ENCODE data around the gene STARD5. TPM values are rescaled to one million over a fixed set of nuclear protein-coding genes. Genes with fewer than 3 reads are reported as not detected.

Gene STARD5
- polyA plus RNA-seq, 2 of the 4 experiments (the other 2 are of a cell fraction) = 2.1 to 2.8 TPM

- DNase-seq (ENCODE audit: low read depth in 1 of 2, low spot score in 1 of 2) = no peak
- TF ChIP-seq REST (IDR thresholded peaks at IDR 0.05) = no peak
- TF ChIP-seq HOXA7 (CRISPR knock-in tag; IDR thresholded peaks at IDR 0.05) = no peak
- TF ChIP-seq FOSB (CRISPR knock-in tag; IDR thresholded peaks at IDR 0.05) = no peak
- Histone ChIP-seq H3K4me3 (no peak overlapping the region), H3K9me3 (no peaks in the 10 kb centered on the region), H3K27ac (no peak overlapping the region), H3K4me1 (peaks cover 16% of the 10 kb centered on the region), H3K4me2 (no peak overlapping the region)
- no peak for ATAC-seq
- WGBS (ENCODE audit: missing lambda C conversion rate) = 35% methylated on average over 6 of the region's 6 CpGs
- FAIRE-seq = no peak
- POLR2A ChIA-PET = no interaction called here
- CTCF ChIA-PET = interaction anchor here (1.0 to 3.3 kb wide), 6 partner anchors 11 to 40 kb away, joined by 3 to 21 read pairs (median 6); no protein-coding TSS in a partner anchor
Measured at GRCh38 chr15:81298611-81299010, 25.3 kb downstream of the STARD5 start.

GRCh38 chr15:81297603-81298575 lies 26.1 kb downstream of the STARD5 start:
- Histone ChIP-seq H3K4me1 (peaks cover 16% of the 10 kb centered on the region), H3K4me2 (peak overlapping the region; percentile 26; the same call in 1 of the 3 replicates), H3K9me3 (no peaks in the 10 kb centered on the region), H3K4me3 (no peak overlapping the region), H3K27ac (no peak overlapping the region)
- ChIA-PET CTCF (interaction anchor here (0.9 to 2.1 kb wide), 4 partner anchors 10 to 112 kb away, joined by 3 to 16 read pairs (median 3); no protein-coding TSS in a partner anchor), POLR2A (no interaction called here)
- FAIRE-seq (no peak), ATAC-seq (no peak), DNase-seq (ENCODE audit: low read depth in 1 of 2, low spot score in 1 of 2) (no peak)
- WGBS (ENCODE audit: missing lambda C conversion rate) = 26% methylated on average over 4 of the region's 4 CpGs
- no peak for TF ChIP-seq MAFK (IDR thresholded peaks at IDR 0.05; ENCODE audit: partially characterized antibody)
- TF ChIP-seq ZSCAN20 (CRISPR knock-in tag; IDR thresholded peaks at IDR 0.05) = no peak
- no peak for TF ChIP-seq CBX8 (IDR thresholded peaks at IDR 0.05)
- no peak for TF ChIP-seq JUNB (IDR thresholded peaks at IDR 0.05)
- no peak for TF ChIP-seq MYC (IDR thresholded peaks at IDR 0.05; ENCODE audit: borderline replicate concordance, low read length)
- no peak for TF ChIP-seq TP53 (CRISPR knock-in tag; IDR thresholded peaks at IDR 0.05)
- no peak for TF ChIP-seq ATOH8 (CRISPR knock-in tag; IDR thresholded peaks at IDR 0.05; ENCODE audit: low read depth)
- no peak for TF ChIP-seq USF2 (IDR thresholded peaks at IDR 0.05)
- no peak for TF ChIP-seq CHD2 (IDR thresholded peaks at IDR 0.05; ENCODE audit: low read length, partially characterized antibody)
- TF ChIP-seq RFX5 (IDR thresholded peaks at IDR 0.05) = no peak
- no peak for TF ChIP-seq HOXA7 (CRISPR knock-in tag; IDR thresholded peaks at IDR 0.05)
- no peak for TF ChIP-seq RNF2 (IDR thresholded peaks at IDR 0.05; ENCODE audit: borderline replicate concordance, low read depth)
- TF ChIP-seq HDAC2 (IDR thresholded peaks at IDR 0.05) = no peak
- no peak for TF ChIP-seq BHLHE40 (IDR thresholded peaks at IDR 0.05; ENCODE audit: low read depth, low read length)
- TF ChIP-seq RARB (CRISPR knock-in tag; IDR thresholded peaks at IDR 0.05) = no peak
- no peak for TF ChIP-seq FOXS1 (CRISPR knock-in tag; IDR thresholded peaks at IDR 0.05)
- TF ChIP-seq ESRRA (IDR thresholded peaks at IDR 0.05; ENCODE audit: borderline replicate concordance, low read length) = no peak
